Heart left ventricle (tissue), 13 donors: ENCODE results near the gene CNTNAP4.

Source experiments
- CTCF ChIP-seq, 12 donors: fragments of 200-600 bp; sonication (generic) in 4 of 12; IDR thresholded peaks; one replicate each; pipeline versions ENCODE4 v1.5.0 to v1.8.0; 2018 to 2022; ENCODE audit warnings: antibody characterized with exemption in 12 of 12, mild to moderate bottlenecking in 5 of 12
- POLR2A ChIP-seq, 2 donors: fragments of 450-650 bp; IDR thresholded peaks; one replicate each; pipeline ENCODE4 v1.6.1; 2017; ENCODE audit warnings: antibody characterized with exemption in 2 of 2, mild to moderate bottlenecking in 2 of 2, moderate library complexity in 2 of 2
- donor health status: ischemic (EF 13 %, LVEDD 7.1; RV severe dilation, severe dysfunction).
- donor health status: DM: no; HTN: yes; CAD: no.
- donor health status: DM: no; HTN: no; CAD: no.
- donor health status: ischemic (EF 25% LVEDD 6.9; RV normal size, moderate dysfunction).
- donor health status: ischemic (EF 25% LVEDD 5.7; RV mildly dilated, moderate dysfunction).
- donor health status: ischemic (EF 35%, LVEDD 5.7; RV mildly dilated, moderate dysfunction).
- donor health status: nonischemic (EF 11% LVEDD 7.7; RV severe dilation, severe dysfunction).
- donor health status: DM: yes; HTN: yes; CAD: no.
- donor health status: PGD.
- donor health status: ischemic (EF 29% LVEDD 5.4; RV normal size, mild dysfunction).
- donor health status: nonischemic (EF 23%, LVEDD 6.1; RV moderate dilation, normal function).

GRCh38 chr16:76277460-76278030 lies 344 bp downstream of the CNTNAP4 start:
- TF ChIP-seq CTCF (IDR thresholded peaks at IDR 0.05), result no peak
- no peak for TF ChIP-seq POLR2A (IDR thresholded peaks at IDR 0.05)
